ENCODE data around the gene CEND1. TPM values are rescaled to one million over a fixed set of nuclear protein-coding genes. Genes with fewer than 3 reads are reported as not detected.

Gene CEND1
- total RNA-seq, 1 donor from 2014 or later, result 7.3 TPM

GRCh38 chr11:769887-770641, 19.8 kb downstream of the CEND1 start:
- no peak for DNase-seq (ENCODE audit: low spot score in 2 of 2)
- no peak for FAIRE-seq

GRCh38 chr11:767238-767637, 22.7 kb downstream of the CEND1 start:
- FAIRE-seq, result no peak
- no peak for DNase-seq (ENCODE audit: low spot score in 2 of 2)

- FAIRE-seq, result no peak
- no peak for DNase-seq (ENCODE audit: low spot score in 2 of 2)
These were observed 23.0 kb downstream of the CEND1 start for GRCh38 chr11:766936-767210.

- FAIRE-seq, result no peak
These were observed 23.6 kb downstream of the CEND1 start for GRCh38 chr11:766106-766935.

GRCh38 chr11:765802-766091, 24.1 kb downstream of the CEND1 start:
- FAIRE-seq (no peak), DNase-seq (ENCODE audit: low spot score in 2 of 2) (no peak)

More at GRCh38 chr11:766106-766935, 23.6 kb downstream of the CEND1 start:
- DNase-seq (ENCODE audit: low spot score in 2 of 2), result no peak

GRCh38 chr11:765025-765801, 24.7 kb downstream of the CEND1 start:
- DNase-seq (ENCODE audit: low spot score in 2 of 2) (peak; percentile 71 to 74), FAIRE-seq (no peak)

- FAIRE-seq, result no peak
These were observed 25.4 kb downstream of the CEND1 start for GRCh38 chr11:764322-765024.

GRCh38 chr11:763549-764321, 26.2 kb downstream of the CEND1 start:
- DNase-seq (ENCODE audit: low spot score in 2 of 2) (no peak), FAIRE-seq (no peak)

More at GRCh38 chr11:764322-765024, 25.4 kb downstream of the CEND1 start:
- no peak for DNase-seq (ENCODE audit: low spot score in 2 of 2)

- FAIRE-seq, result no peak
- DNase-seq (ENCODE audit: low spot score in 2 of 2), result no peak
These were observed 26.8 kb downstream of the CEND1 start for GRCh38 chr11:763073-763463.

- DNase-seq (ENCODE audit: low spot score in 2 of 2) (peak; percentile 73 to 75), FAIRE-seq (no peak)
These were observed 27.3 kb downstream of the CEND1 start for GRCh38 chr11:762421-763072.

GRCh38 chr11:761526-762108, 28.3 kb downstream of the CEND1 start:
- no peak for FAIRE-seq

GRCh38 chr11:760236-760635, 29.7 kb downstream of the CEND1 start:
- FAIRE-seq (no peak), DNase-seq (ENCODE audit: low spot score in 2 of 2) (no peak)

More at GRCh38 chr11:761526-762108, 28.3 kb downstream of the CEND1 start:
- DNase-seq (ENCODE audit: low spot score in 2 of 2), result no peak

GRCh38 chr11:749731-750130, 40.2 kb downstream of the CEND1 start:
- FAIRE-seq (no peak), DNase-seq (ENCODE audit: low spot score in 2 of 2) (no peak)

GRCh38 chr11:748007-748359, 41.9 kb downstream of the CEND1 start:
- no peak for FAIRE-seq
- DNase-seq (ENCODE audit: low spot score in 2 of 2), result no peak

- peak; percentile 96 for DNase-seq (ENCODE audit: low spot score in 2 of 2)
- no peak for FAIRE-seq
These were observed 42.5 kb downstream of the CEND1 start, which contains the start of gene TALDO1 for GRCh38 chr11:747158-748006. Gene TALDO1 (plus strand): TSS chr11:747464. CDS start chr11:747482, 18 bp downstream.

- DNase-seq (ENCODE audit: low spot score in 2 of 2), result peak; percentile 36 to 56
- no peak for FAIRE-seq
These were observed 43.4 kb downstream of the CEND1 start for GRCh38 chr11:746289-747157.

GRCh38 chr11:745428-745827, 44.5 kb downstream of the CEND1 start:
- no peak for FAIRE-seq
- no peak for DNase-seq (ENCODE audit: low spot score in 2 of 2)
